SK-N-SH (cell line): ENCODE data around the gene TEX38. TPM values are rescaled to one million over a fixed set of nuclear protein-coding genes. Genes with fewer than 3 reads are reported as not detected.

Experiments
- CTCF ChIA-PET: fragments of 300-600, 350-600 bp; formaldehyde crosslinking; extraction: SDS; loops from one replicate; lab custom pipeline; 2021; lab: Yijun Ruan, JAX
- POLR2A ChIA-PET: fragments of 350-600 bp; sonication (Branson Sonifier 250); formaldehyde crosslinking; extraction: SDS; loops from one replicate; lab custom pipeline; 2020; ENCODE audit warnings: antibody characterized with exemption, inconsistent platforms; lab: Yijun Ruan, JAX
- DNase-seq: peaks from one replicate; pipeline ENCODE4 v3.0.0; 2012
- H2AFZ ChIP-seq: fragments of 200-600 bp; sonication (generic); 2 replicates; pipeline ENCODE4 v1.8.1; 2016; ENCODE audit warnings: antibody characterized with exemption, mild to moderate bottlenecking, low read depth
- H3F3A ChIP-seq: fragments of 200-600 bp; sonication (generic); replicated peaks from 2 replicates; pipeline ENCODE3; 2016; ENCODE audit warnings: antibody characterized with exemption, mild to moderate bottlenecking; ENCODE audit not compliant: insufficient read depth
- H3K27ac ChIP-seq, 2 experiments: fragments of 200-500 bp in 1 of 2; fragments of 200-600 bp in 1 of 2; sonication (Bioruptor generic) in 1 of 2; sonication (generic), shearing (Covaris generic) in 1 of 2; 2 replicates each; pipeline versions ENCODE4 v1.5.1 to v1.6.1; 2014 to 2016; ENCODE audit warnings: low read depth in 2 of 2, inconsistent platforms in 1 of 2, low read length in 1 of 2, mild to moderate bottlenecking in 1 of 2, mixed read lengths in 1 of 2
- H3K27me3 ChIP-seq: fragments of 200-600 bp; sonication (generic), shearing (Covaris generic); 2 replicates; pipeline ENCODE4 v1.6.1; 2016; ENCODE audit warnings: mixed run types; ENCODE audit not compliant: insufficient read depth
- H3K36me3 ChIP-seq, 2 experiments: fragments of 200-500 bp in 1 of 2; fragments of 200-600 bp in 1 of 2; sonication (Bioruptor generic) in 1 of 2; sonication (generic) in 1 of 2; replicated peaks in 1 of 2; 2 replicates each; pipeline versions ENCODE3 to v1.5.1; 2014 to 2016; ENCODE audit warnings: low read length in 1 of 2, mild to moderate bottlenecking in 1 of 2; ENCODE audit not compliant: insufficient read depth in 2 of 2, control insufficient read depth in 1 of 2
- H3K4me1 ChIP-seq, 2 experiments: fragments of 200-500 bp in 1 of 2; fragments of 200-600 bp in 1 of 2; sonication (Bioruptor generic) in 1 of 2; sonication (generic), shearing (Covaris generic) in 1 of 2; 2 replicates each; pipeline versions ENCODE4 v1.5.1 to v1.6.1; 2014 to 2016; ENCODE audit warnings: low read depth in 1 of 2, low read length in 1 of 2, mixed run types in 1 of 2; ENCODE audit not compliant: insufficient read depth in 2 of 2, control insufficient read depth in 1 of 2
- H3K4me2 ChIP-seq: fragments of 200-600 bp; sonication (generic), shearing (Covaris generic); 2 replicates; pipeline ENCODE4 v1.6.1; 2017; ENCODE audit warnings: mixed run types
- H3K4me3 ChIP-seq, 2 experiments: fragments of 200-500 bp in 1 of 2; fragments of 200-600 bp in 1 of 2; sonication (Bioruptor generic) in 1 of 2; sonication (generic), shearing (Covaris generic) in 1 of 2; 2 replicates each; pipeline versions ENCODE4 v1.5.1 to v1.8.1; 2014 to 2016; ENCODE audit warnings: low read depth in 2 of 2, inconsistent platforms in 1 of 2, low read length in 1 of 2, mild to moderate bottlenecking in 1 of 2, mixed read lengths in 1 of 2, moderate library complexity in 1 of 2
- H3K79me2 ChIP-seq: fragments of 200-600 bp; sonication (generic); 2 replicates; pipeline ENCODE4 v1.8.1; 2017; ENCODE audit warnings: mild to moderate bottlenecking; ENCODE audit not compliant: insufficient read depth
- H3K9ac ChIP-seq: fragments of 200-600 bp; sonication (generic); 2 replicates; pipeline ENCODE4 v1.6.1; 2017; ENCODE audit warnings: mixed run types
- H3K9me2 ChIP-seq: fragments of 200-600 bp; sonication (generic); 2 replicates; pipeline ENCODE4 v1.6.1; 2017; ENCODE audit warnings: mixed run types
- H3K9me3 ChIP-seq: fragments of 200-600 bp; sonication (generic); 2 replicates; pipeline ENCODE4 v1.6.1; 2017; ENCODE audit warnings: mixed run types, mild to moderate bottlenecking, moderate library complexity
- H4K20me1 ChIP-seq: fragments of 200-600 bp; sonication (generic); 2 replicates; pipeline ENCODE4 v1.6.1; 2017; ENCODE audit warnings: mild to moderate bottlenecking, mixed run types; ENCODE audit not compliant: insufficient read depth
- CTCF ChIP-seq: fragments of 200-600 bp; sonication (generic); IDR thresholded peaks from 2 replicates; pipeline ENCODE4 v1.6.1; 2017; ENCODE audit warnings: antibody characterized with exemption, mild to moderate bottlenecking, moderate library complexity
- EP300 ChIP-seq, 2 experiments: IDR thresholded peaks; 2 replicates each; pipeline versions ENCODE4 v1.4.0 to v1.6.1; 2012; ENCODE audit warnings: borderline replicate concordance in 1 of 2, low read depth in 1 of 2, low read length in 1 of 2
- FOXJ3 ChIP-seq: sonication (generic); formaldehyde crosslinking; IDR thresholded peaks from 2 replicates; pipeline ENCODE4 v1.5.1; 2020; ENCODE audit warnings: mild to moderate bottlenecking, missing genetic modification reagents
- FOXM1 ChIP-seq: IDR thresholded peaks from 2 replicates; pipeline ENCODE4 v1.4.0; 2012; ENCODE audit warnings: low read depth, mild to moderate bottlenecking
- GABPA ChIP-seq: IDR thresholded peaks from 2 replicates; pipeline ENCODE4 v1.4.0; 2012; ENCODE audit warnings: low read depth, mild to moderate bottlenecking
- GATA2 ChIP-seq: sonication (generic); formaldehyde crosslinking; IDR thresholded peaks from 2 replicates; pipeline ENCODE4 v1.5.0; 2020; ENCODE audit warnings: mild to moderate bottlenecking, missing genetic modification reagents
- JUND ChIP-seq: IDR thresholded peaks from 2 replicates; pipeline ENCODE4 v1.4.0; 2012
- MAX ChIP-seq: IDR thresholded peaks from 2 replicates; pipeline ENCODE4 v1.4.0; 2012; ENCODE audit warnings: low read depth
- MEF2A ChIP-seq: IDR thresholded peaks from 2 replicates; pipeline ENCODE4 v1.4.0; 2012; ENCODE audit warnings: low read depth, borderline replicate concordance
- MXI1 ChIP-seq: IDR thresholded peaks from 2 replicates; pipeline ENCODE4 v1.6.1; 2012; ENCODE audit warnings: mild to moderate bottlenecking, low read depth, low read length, improper control_type of control experiment
- NRF1 ChIP-seq: IDR thresholded peaks from 2 replicates; pipeline ENCODE4 v1.6.1; 2012; ENCODE audit warnings: low read depth, mild to moderate bottlenecking, low read length
- POLR2AphosphoS5 ChIP-seq: IDR thresholded peaks from 2 replicates; pipeline ENCODE4 v1.6.1; 2012; ENCODE audit warnings: low read depth, low read length
- RAD21 ChIP-seq: IDR thresholded peaks from 2 replicates; pipeline ENCODE4 v1.6.1; 2012; ENCODE audit warnings: mild to moderate bottlenecking, low read length
- RCOR1 ChIP-seq: fragments of 150-350 bp; IDR thresholded peaks from 2 replicates; pipeline ENCODE4 v1.6.1; 2017; ENCODE audit warnings: antibody characterized with exemption, low read length
- REST ChIP-seq: IDR thresholded peaks from 2 replicates; pipeline ENCODE4 v1.6.1; 2012; ENCODE audit warnings: mild to moderate bottlenecking, low read depth, low read length, moderate library complexity
- SIN3A ChIP-seq: IDR thresholded peaks from 2 replicates; pipeline ENCODE4 v1.6.1; 2012; ENCODE audit warnings: low read depth, mild to moderate bottlenecking, low read length, moderate library complexity, borderline replicate concordance
- USF2 ChIP-seq: fragments of 150-350 bp; IDR thresholded peaks from 2 replicates; pipeline ENCODE4 v1.6.1; 2017; ENCODE audit warnings: antibody characterized with exemption, low read length, low read depth, borderline replicate concordance
- YY1 ChIP-seq: IDR thresholded peaks from 2 replicates; pipeline ENCODE4 v1.4.0; 2012; ENCODE audit warnings: low read depth, mild to moderate bottlenecking
- ZBTB33 ChIP-seq: IDR thresholded peaks from 2 replicates; pipeline ENCODE4 v1.4.0; 2012; ENCODE audit warnings: low read depth, borderline replicate concordance
- WGBS: methylation state at CpG from one replicate; pipeline ENCODE4 v1.1.6; 2017; ENCODE audit warnings: low lambda C conversion rate; 5-methylcytosine and 5-hydroxymethylcytosine counted together
- polyA plus RNA-seq, 3 experiments: library from polyadenylated mRNA; depleted of rRNA; stranded (reverse); fragments of >200 nt; gene quantifications; 2 replicates each; pipeline ENCODE4 v1.2.3, GENCODE V29; 2012

TEX38 gene
- polyA plus RNA-seq, 1 of the 3 experiments (the other 2 are of a cell fraction): 0.07 TPM

- TF ChIP-seq CTCF (no peak), RAD21 (no peak), NRF1 (no peak), POLR2AphosphoS5 (no peak), SIN3A (no peak), FOXJ3 (CRISPR knock-in tag) (no peak), MAX (no peak)
Measured at GRCh38 chr1:46657775-46658174, 13.9 kb upstream of the TEX38 start (continued).

- ChIA-PET CTCF (no interaction called here), POLR2A (no interaction called here)
- Histone ChIP-seq H3K4me1 (no peaks in the 10 kb centered on the region), H3K9me3 (no peaks in the 10 kb centered on the region), H3F3A (no peaks in the 10 kb centered on the region), H3K27me3 (no peaks in the 10 kb centered on the region), H3K79me2 (no peaks in the 10 kb centered on the region), H3K9ac (no peak overlapping the region), H3K36me3 (peaks cover 43 to 48% of the 10 kb centered on the region in 2 experiments), H3K9me2 (no peaks in the 10 kb centered on the region), H2AFZ (no peak overlapping the region), H3K4me3 (no peak overlapping the region), H4K20me1 (no peaks in the 10 kb centered on the region), H3K4me2 (no peak overlapping the region)
- no peak for DNase-seq
- no peak for TF ChIP-seq USF2
- no peak for TF ChIP-seq FOXJ3 (CRISPR knock-in tag)
- no peak for TF ChIP-seq MEF2A
- no peak for TF ChIP-seq NRF1
- no peak for TF ChIP-seq REST
- no peak for TF ChIP-seq YY1
- TF ChIP-seq ZBTB33: no peak
- TF ChIP-seq EP300 (IDR thresholded peaks at IDR 0.05; ENCODE audit: borderline replicate concordance in 1 of 2, low read depth in 1 of 2, low read length in 1 of 2): no peak
- TF ChIP-seq RCOR1: no peak
- TF ChIP-seq GABPA: no peak
- no peak for TF ChIP-seq MAX
- TF ChIP-seq POLR2AphosphoS5: no peak
- no peak for TF ChIP-seq JUND
- no peak for TF ChIP-seq MXI1
- TF ChIP-seq GATA2 (CRISPR knock-in tag): no peak
- no peak for TF ChIP-seq FOXM1
- TF ChIP-seq, all 33 proteins: peak for 0
- 88% methylated on average over 2 of the region's 2 CpGs for WGBS
- no peak overlapping the region for H3K27ac ChIP-seq
Measured at GRCh38 chr1:46659307-46659870, 12.3 kb upstream of the TEX38 start.
